GM23338 (cell line): Measurements from ENCODE around the gene COX11. TPM values are rescaled to one million over a fixed set of nuclear protein-coding genes. Genes with fewer than 3 reads are reported as not detected.

ENCODE experiments used
- ATAC-seq: fragments of 200-7000 bp; cut with Tn5 transposase; 3 replicates; pipeline ENCODE4 v1.9.1; 2020
- DNase-seq: peaks from one replicate; pipeline ENCODE4 v3.0.0-alpha.2; 2015; ENCODE audit warnings: low spot score
- H2AFZ ChIP-seq: fragments of 200-600 bp; sonication (generic); 2 replicates; pipeline ENCODE4 v1.8.0; 2016; ENCODE audit warnings: antibody characterized with exemption, mild to moderate bottlenecking, moderate library complexity
- H3F3A ChIP-seq: fragments of 200-600 bp; sonication (generic); replicated peaks from 2 replicates; pipeline ENCODE4 v1.8.0; 2017; ENCODE audit warnings: antibody characterized with exemption, mixed run types, low read depth
- H3K27ac ChIP-seq: fragments of 200-600 bp; sonication (generic); 2 replicates; pipeline ENCODE4 v1.6.1; 2016; ENCODE audit warnings: low read depth
- H3K27me3 ChIP-seq: fragments of 200-600 bp; sonication (generic); 2 replicates; pipeline ENCODE4 v1.8.0; 2016; ENCODE audit warnings: mild to moderate bottlenecking, mixed run types, moderate library complexity; ENCODE audit not compliant: insufficient read depth
- H3K36me3 ChIP-seq: fragments of 200-600 bp; sonication (generic); 2 replicates; pipeline ENCODE4 v1.8.0; 2016; ENCODE audit warnings: mild to moderate bottlenecking; ENCODE audit not compliant: insufficient read depth
- H3K4me1 ChIP-seq: fragments of 200-600 bp; sonication (generic); 2 replicates; pipeline ENCODE4 v1.8.0; 2016; ENCODE audit warnings: mild to moderate bottlenecking, moderate library complexity; ENCODE audit not compliant: insufficient read depth
- H3K4me2 ChIP-seq: fragments of 200-600 bp; sonication (generic); 2 replicates; pipeline ENCODE4 v1.7.1; 2017; ENCODE audit warnings: mixed run types
- H3K4me3 ChIP-seq: fragments of 200-600 bp; sonication (generic); 2 replicates; pipeline ENCODE4 v1.6.1; 2016; ENCODE audit warnings: mixed run types
- H3K79me2 ChIP-seq: fragments of 200-600 bp; sonication (generic); replicated peaks from 2 replicates; pipeline ENCODE4 v1.8.0; 2017; ENCODE audit warnings: mild to moderate bottlenecking; ENCODE audit not compliant: insufficient read depth
- H3K9me2 ChIP-seq: fragments of 200-600 bp; sonication (generic); 2 replicates; pipeline ENCODE4 v1.8.0; 2017; ENCODE audit not compliant: insufficient read depth
- H4K20me1 ChIP-seq: fragments of 200-600 bp; sonication (generic); replicated peaks from 2 replicates; pipeline ENCODE4 v1.8.0; 2017; ENCODE audit warnings: mild to moderate bottlenecking; ENCODE audit not compliant: insufficient read depth
- H3K27ac Mint-ChIP-seq: 2 replicates; pipeline ENCODE4 v1.8.0; 2020; ENCODE audit warnings: inconsistent platforms, mild to moderate bottlenecking, moderate library complexity, mixed read lengths
- H3K27me3 Mint-ChIP-seq: 3 replicates; pipeline ENCODE4 v1.8.0; 2022; ENCODE audit warnings: low read depth, mild to moderate bottlenecking, moderate library complexity, mixed read lengths, inconsistent platforms; ENCODE audit not compliant: insufficient read depth, poor library complexity
- H3K36me3 Mint-ChIP-seq: 3 replicates; pipeline ENCODE4 v1.8.0; 2021; ENCODE audit warnings: low read depth, mild to moderate bottlenecking, inconsistent platforms, moderate library complexity, mixed read lengths
- H3K4me1 Mint-ChIP-seq: 3 replicates; pipeline ENCODE4 v1.8.0; 2020; ENCODE audit warnings: mild to moderate bottlenecking, inconsistent platforms, mixed read lengths
- H3K4me3 Mint-ChIP-seq: 3 replicates; pipeline ENCODE4 v1.8.0; 2021; ENCODE audit warnings: moderate library complexity, mild to moderate bottlenecking, inconsistent platforms, mixed read lengths
- H3K9me3 Mint-ChIP-seq: 3 replicates; pipeline ENCODE4 v1.8.0; 2020; ENCODE audit warnings: moderate library complexity, mild to moderate bottlenecking, inconsistent platforms, mixed read lengths
- CREB1 ChIP-seq: fragments of 250-450 bp; sonication (Bioruptor Pico); IDR thresholded peaks from 2 replicates; pipeline ENCODE4 v1.5.0; 2020; ENCODE audit warnings: low read depth, mild to moderate bottlenecking, moderate library complexity
- EZH2 ChIP-seq: fragments of 200-600 bp; sonication (generic); IDR thresholded peaks from one replicate; pipeline ENCODE4 v1.8.0; 2017; ENCODE audit warnings: antibody characterized with exemption, mild to moderate bottlenecking, low read depth; ENCODE audit not compliant: unreplicated experiment
- EZH2phosphoT487 ChIP-seq: fragments of 200-600 bp; sonication (generic); IDR thresholded peaks from one replicate; pipeline ENCODE4 v1.8.1; 2018; ENCODE audit warnings: antibody characterized with exemption; ENCODE audit not compliant: unreplicated experiment
- JUNB ChIP-seq: IDR thresholded peaks from one replicate; pipeline ENCODE4 v1.6.1; 2016; ENCODE audit warnings: antibody characterized with exemption; ENCODE audit not compliant: unreplicated experiment
- NANOG ChIP-seq: IDR thresholded peaks from 2 replicates; pipeline ENCODE4 v1.6.1; 2016; ENCODE audit warnings: antibody characterized with exemption, borderline replicate concordance
- POLR2AphosphoS5 ChIP-seq: IDR thresholded peaks from 2 replicates; pipeline ENCODE4 v1.6.1; 2016; ENCODE audit warnings: antibody characterized with exemption, low read depth
- STAT1 ChIP-seq: IDR thresholded peaks from one replicate; pipeline ENCODE4 v1.6.1; 2016; ENCODE audit warnings: antibody characterized with exemption; ENCODE audit not compliant: unreplicated experiment
- ZNF114 ChIP-seq: fragments of 250-450 bp; sonication (Bioruptor Pico); IDR thresholded peaks from 2 replicates; pipeline ENCODE4 v1.5.0; 2020; ENCODE audit warnings: mild to moderate bottlenecking, moderate library complexity
- ZNF331 ChIP-seq: fragments of 250-450 bp; sonication (Bioruptor Pico); IDR thresholded peaks from 2 replicates; pipeline ENCODE4 v1.5.0; 2020; ENCODE audit warnings: low read depth, mild to moderate bottlenecking, moderate library complexity
- polyA plus RNA-seq: library from polyadenylated mRNA; unstranded; fragments of >200 nt; fragmentation: Nextera tagmentation; extraction: Ambion mirVana; gene quantifications from 2 replicates; pipeline ENCODE4 v1.2.1, GENCODE V29; 2016
- total RNA-seq: library from RNA; depleted of rRNA; stranded (reverse); fragments of >200 nt; shearing (Covaris generic); gene quantifications from 2 replicates; pipeline ENCODE4 v1.2.3, GENCODE V29; 2014
- TF ChIP-seq, protein P1 (sequence below): IDR thresholded peaks from one replicate; pipeline ENCODE4 v1.6.1; 2018; ENCODE audit warnings: antibody characterized with exemption; ENCODE audit not compliant: unreplicated experiment
- TF ChIP-seq, protein P2 (sequence below): fragments of 250-450 bp; sonication (Bioruptor Pico); IDR thresholded peaks from 2 replicates; pipeline ENCODE4 v1.5.0; 2020; ENCODE audit warnings: mild to moderate bottlenecking, moderate library complexity
- TF ChIP-seq, protein P3 (sequence below): IDR thresholded peaks from 2 replicates; pipeline ENCODE4 v1.6.1; 2016; ENCODE audit warnings: antibody characterized with exemption

COX11 gene
- total and polyA plus RNA-seq, 2 experiments from 2014 or later, result 53.7 to 56.7 TPM

DNA sequence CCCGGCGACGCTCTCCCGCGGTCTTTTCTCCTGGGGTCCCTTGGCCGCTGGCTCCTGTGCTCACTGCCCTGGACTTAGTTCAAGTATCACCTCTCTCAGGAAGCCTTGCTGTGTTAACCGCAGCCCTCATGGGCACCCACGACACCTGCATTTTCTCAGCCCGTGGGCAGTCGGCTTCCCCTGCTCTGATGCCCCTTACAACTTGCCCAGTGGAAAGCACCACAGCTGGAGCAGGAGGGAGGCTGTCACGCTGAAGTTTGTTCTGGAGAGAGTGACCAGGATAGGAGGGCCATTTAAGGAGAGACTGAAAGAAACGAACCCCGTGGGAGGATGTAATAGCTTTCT is 506 bp upstream of the COX11 start:
- H3F3A ChIP-seq, result no peaks in the 10 kb centered on the region
- Mint-ChIP-seq H3K27me3 (peaks cover 4% of the 10 kb centered on the region), H3K27ac (no peak overlapping the region), H3K4me3 (no peak overlapping the region), H3K9me3 (no peaks in the 10 kb centered on the region), H3K36me3 (peaks cover 21% of the 10 kb centered on the region), H3K4me1 (peaks cover 12% of the 10 kb centered on the region)
- H3K4me2 ChIP-seq, result peak overlapping the region; percentile 99
- H3K79me2 ChIP-seq, result peaks cover 83% of the 10 kb centered on the region
- no peaks in the 10 kb centered on the region for H3K27me3 ChIP-seq
- H3K9me2 ChIP-seq, result no peaks in the 10 kb centered on the region
- H4K20me1 ChIP-seq, result 0 out of 2 replicates have a peak, but pooled peaks cover 9% of the 10 kb centered on the region
- H3K36me3 ChIP-seq, result no peaks in the 10 kb centered on the region; the same call in 1 of the 2 replicates
- H3K4me1 ChIP-seq, result peaks cover 12% of the 10 kb centered on the region; the same call in 1 of the 2 replicates
- ATAC-seq (peak; percentile 44), DNase-seq (no peak)
- TF ChIP-seq CREB1 (CRISPR knock-in tag) (no peak), JUNB (no peak), ZNF114 (CRISPR knock-in tag) (no peak), EZH2phosphoT487 (no peak), NANOG (no peak), ZNF331 (CRISPR knock-in tag) (no peak), EZH2 (no peak), STAT1 (no peak), POLR2AphosphoS5 (no peak)
- TF ChIP-seq, protein P1, sequence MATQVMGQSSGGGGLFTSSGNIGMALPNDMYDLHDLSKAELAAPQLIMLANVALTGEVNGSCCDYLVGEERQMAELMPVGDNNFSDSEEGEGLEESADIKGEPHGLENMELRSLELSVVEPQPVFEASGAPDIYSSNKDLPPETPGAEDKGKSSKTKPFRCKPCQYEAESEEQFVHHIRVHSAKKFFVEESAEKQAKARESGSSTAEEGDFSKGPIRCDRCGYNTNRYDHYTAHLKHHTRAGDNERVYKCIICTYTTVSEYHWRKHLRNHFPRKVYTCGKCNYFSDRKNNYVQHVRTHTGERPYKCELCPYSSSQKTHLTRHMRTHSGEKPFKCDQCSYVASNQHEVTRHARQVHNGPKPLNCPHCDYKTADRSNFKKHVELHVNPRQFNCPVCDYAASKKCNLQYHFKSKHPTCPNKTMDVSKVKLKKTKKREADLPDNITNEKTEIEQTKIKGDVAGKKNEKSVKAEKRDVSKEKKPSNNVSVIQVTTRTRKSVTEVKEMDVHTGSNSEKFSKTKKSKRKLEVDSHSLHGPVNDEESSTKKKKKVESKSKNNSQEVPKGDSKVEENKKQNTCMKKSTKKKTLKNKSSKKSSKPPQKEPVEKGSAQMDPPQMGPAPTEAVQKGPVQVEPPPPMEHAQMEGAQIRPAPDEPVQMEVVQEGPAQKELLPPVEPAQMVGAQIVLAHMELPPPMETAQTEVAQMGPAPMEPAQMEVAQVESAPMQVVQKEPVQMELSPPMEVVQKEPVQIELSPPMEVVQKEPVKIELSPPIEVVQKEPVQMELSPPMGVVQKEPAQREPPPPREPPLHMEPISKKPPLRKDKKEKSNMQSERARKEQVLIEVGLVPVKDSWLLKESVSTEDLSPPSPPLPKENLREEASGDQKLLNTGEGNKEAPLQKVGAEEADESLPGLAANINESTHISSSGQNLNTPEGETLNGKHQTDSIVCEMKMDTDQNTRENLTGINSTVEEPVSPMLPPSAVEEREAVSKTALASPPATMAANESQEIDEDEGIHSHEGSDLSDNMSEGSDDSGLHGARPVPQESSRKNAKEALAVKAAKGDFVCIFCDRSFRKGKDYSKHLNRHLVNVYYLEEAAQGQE, result no peak
- TF ChIP-seq, protein P2, sequence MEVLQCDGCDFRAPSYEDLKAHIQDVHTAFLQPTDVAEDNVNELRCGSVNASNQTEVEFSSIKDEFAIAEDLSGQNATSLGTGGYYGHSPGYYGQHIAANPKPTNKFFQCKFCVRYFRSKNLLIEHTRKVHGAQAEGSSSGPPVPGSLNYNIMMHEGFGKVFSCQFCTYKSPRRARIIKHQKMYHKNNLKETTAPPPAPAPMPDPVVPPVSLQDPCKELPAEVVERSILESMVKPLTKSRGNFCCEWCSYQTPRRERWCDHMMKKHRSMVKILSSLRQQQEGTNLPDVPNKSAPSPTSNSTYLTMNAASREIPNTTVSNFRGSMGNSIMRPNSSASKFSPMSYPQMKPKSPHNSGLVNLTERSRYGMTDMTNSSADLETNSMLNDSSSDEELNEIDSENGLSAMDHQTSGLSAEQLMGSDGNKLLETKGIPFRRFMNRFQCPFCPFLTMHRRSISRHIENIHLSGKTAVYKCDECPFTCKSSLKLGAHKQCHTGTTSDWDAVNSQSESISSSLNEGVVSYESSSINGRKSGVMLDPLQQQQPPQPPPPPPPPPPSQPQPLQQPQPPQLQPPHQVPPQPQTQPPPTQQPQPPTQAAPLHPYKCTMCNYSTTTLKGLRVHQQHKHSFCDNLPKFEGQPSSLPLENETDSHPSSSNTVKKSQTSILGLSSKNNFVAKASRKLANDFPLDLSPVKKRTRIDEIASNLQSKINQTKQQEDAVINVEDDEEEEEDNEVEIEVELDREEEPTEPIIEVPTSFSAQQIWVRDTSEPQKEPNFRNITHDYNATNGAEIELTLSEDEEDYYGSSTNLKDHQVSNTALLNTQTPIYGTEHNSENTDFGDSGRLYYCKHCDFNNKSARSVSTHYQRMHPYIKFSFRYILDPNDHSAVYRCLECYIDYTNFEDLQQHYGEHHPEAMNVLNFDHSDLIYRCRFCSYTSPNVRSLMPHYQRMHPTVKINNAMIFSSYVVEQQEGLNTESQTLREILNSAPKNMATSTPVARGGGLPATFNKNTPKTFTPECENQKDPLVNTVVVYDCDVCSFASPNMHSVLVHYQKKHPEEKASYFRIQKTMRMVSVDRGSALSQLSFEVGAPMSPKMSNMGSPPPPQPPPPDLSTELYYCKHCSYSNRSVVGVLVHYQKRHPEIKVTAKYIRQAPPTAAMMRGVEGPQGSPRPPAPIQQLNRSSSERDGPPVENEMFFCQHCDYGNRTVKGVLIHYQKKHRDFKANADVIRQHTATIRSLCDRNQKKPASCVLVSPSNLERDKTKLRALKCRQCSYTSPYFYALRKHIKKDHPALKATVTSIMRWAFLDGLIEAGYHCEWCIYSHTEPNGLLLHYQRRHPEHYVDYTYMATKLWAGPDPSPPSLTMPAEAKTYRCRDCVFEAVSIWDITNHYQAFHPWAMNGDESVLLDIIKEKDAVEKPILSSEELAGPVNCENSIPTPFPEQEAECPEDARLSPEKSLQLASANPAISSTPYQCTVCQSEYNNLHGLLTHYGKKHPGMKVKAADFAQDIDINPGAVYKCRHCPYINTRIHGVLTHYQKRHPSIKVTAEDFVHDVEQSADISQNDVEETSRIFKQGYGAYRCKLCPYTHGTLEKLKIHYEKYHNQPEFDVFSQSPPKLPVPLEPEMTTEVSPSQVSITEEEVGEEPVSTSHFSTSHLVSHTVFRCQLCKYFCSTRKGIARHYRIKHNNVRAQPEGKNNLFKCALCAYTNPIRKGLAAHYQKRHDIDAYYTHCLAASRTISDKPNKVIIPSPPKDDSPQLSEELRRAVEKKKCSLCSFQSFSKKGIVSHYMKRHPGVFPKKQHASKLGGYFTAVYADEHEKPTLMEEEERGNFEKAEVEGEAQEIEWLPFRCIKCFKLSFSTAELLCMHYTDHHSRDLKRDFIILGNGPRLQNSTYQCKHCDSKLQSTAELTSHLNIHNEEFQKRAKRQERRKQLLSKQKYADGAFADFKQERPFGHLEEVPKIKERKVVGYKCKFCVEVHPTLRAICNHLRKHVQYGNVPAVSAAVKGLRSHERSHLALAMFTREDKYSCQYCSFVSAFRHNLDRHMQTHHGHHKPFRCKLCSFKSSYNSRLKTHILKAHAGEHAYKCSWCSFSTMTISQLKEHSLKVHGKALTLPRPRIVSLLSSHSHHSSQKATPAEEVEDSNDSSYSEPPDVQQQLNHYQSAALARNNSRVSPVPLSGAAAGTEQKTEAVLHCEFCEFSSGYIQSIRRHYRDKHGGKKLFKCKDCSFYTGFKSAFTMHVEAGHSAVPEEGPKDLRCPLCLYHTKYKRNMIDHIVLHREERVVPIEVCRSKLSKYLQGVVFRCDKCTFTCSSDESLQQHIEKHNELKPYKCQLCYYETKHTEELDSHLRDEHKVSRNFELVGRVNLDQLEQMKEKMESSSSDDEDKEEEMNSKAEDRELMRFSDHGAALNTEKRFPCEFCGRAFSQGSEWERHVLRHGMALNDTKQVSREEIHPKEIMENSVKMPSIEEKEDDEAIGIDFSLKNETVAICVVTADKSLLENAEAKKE (CRISPR knock-in tag), result no peak
- TF ChIP-seq, protein P3, sequence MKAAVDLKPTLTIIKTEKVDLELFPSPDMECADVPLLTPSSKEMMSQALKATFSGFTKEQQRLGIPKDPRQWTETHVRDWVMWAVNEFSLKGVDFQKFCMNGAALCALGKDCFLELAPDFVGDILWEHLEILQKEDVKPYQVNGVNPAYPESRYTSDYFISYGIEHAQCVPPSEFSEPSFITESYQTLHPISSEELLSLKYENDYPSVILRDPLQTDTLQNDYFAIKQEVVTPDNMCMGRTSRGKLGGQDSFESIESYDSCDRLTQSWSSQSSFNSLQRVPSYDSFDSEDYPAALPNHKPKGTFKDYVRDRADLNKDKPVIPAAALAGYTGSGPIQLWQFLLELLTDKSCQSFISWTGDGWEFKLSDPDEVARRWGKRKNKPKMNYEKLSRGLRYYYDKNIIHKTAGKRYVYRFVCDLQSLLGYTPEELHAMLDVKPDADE, result no peak
- no peak overlapping the region for H3K27ac ChIP-seq
- H3K4me3 ChIP-seq, result peak overlapping the region; percentile 97
- peak overlapping the region; percentile 99 for H2AFZ ChIP-seq
